CD4-positive, alpha-beta T cell treated with Interleukin-2 at 100 ng/mL for 4 hours (primary cell): Measurements from ENCODE around the gene HSPB2.
A peak's percentile ranks its signal among the peaks of the same experiment; 100 is the strongest.

Experiments
- DNase-seq: peaks from one replicate; pipeline ENCODE4 v3.0.0-alpha.2; 2020; ENCODE audit warnings: low spot score

The HSPB2 gene

DNA sequence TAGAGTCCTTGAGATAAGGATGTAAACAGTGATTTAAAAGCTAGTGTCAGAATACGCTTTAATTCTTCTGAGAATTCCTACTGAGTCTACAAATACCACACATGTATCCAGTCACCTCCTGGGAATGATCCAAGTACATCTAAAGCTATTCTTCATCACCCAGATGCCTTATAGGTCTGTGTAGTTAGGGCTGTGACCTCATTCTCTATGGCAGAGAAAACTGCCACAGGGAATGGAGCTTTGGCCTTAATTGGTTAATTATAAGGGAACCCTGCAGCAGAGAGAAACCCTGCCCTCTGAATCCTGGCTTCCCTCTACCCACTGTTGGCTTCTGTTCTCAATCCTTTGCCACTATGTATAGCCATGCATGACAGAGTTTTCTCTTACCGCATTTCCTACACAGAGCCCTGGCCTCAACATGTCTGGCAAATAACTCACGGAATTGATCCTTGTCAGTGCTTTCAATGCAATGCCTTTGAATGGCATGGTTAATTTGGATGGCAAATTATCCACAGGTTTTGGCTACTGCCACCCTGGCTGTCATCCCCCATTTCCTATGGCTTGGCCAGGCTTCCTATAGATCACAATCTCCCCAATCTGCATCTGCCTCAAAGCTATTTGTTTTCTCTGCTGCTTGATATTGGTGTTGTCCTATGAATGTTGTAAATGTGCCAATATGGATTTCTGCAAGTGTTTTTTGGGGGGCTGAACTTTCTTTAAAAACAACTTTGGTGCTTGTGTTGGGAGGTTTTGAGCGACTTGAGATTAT, 27.5 kb downstream of the HSPB2 start:
- DNase-seq: no peak

DNA sequence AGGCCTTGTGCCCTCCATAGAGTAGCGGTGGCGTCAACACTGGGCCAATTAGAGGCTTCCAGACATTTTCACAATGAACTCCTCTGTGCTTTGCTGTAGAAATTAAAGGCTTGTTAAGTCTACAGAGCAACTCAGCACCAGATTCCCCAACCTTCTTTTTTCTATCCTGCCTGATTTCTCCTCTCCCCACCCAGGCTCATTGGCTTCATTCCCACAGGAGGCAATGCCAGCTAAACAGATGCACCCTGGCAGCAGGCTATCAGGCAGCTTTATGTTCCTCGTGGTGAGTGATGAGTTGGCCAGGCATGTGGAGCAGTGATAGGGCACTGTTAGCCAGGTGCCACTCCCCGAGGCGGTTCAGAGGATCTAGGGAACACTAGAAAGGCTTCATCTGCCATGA, 29.4 kb downstream of the HSPB2 start:
- DNase-seq: no peak

DNA sequence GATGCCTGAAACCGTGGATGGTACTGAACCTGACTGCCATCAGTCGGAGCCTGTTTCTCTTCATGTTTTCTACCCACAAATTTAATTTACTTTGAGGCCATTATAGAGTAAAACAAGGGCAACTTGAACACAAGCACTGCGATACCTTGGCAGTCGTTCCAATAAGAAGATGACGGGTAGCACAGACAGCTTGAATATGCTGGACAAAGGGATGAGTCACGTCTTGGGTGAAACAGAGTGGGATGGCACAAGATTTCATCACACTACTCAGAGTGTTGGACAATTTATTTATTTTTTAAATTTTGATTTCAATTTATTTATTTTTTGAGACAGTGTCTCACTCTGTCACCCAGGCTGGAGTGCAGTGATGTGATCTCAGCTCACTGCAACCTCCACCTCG, 30.3 kb downstream of the HSPB2 start:
- no peak for DNase-seq

DNA sequence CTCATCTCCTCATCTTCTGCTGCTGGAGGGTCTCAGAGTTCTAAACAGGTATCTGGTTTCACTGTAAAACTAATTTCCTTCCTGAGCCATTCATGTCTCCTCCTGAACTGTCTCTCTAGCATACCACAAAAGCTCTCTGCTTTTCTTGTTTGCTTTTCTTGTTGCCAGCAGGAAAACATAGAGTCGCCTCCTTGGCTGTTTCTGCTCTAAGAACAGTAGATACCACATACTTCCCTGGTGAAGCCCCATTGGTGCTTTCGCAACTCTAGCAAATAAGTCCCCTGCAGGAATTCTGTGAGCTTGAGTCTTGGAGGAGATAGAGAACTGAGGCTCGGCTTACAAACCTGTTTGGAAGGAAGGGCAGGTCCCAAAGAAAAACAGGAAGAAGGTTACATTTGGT, 31.6 kb downstream of the HSPB2 start:
- peak; percentile 5 for DNase-seq

DNA sequence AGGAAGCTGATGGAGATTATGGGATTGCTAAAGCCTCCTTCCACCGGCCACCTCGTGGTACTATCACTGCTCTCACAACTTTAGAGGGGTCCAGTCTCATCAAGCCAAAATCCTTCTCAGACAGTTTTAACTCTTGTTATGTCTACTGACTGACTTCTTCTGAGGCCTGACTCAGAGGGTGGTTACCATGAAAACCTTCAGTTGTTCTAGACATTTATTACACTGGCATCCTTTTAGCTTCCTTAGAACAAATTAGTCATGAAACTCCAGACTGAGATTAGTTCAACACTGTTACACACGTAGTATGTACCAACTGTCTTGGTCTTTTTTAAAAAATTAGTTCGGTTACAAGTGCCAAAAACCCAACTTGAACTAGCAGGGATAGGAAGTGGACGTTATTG, 32.1 kb downstream of the HSPB2 start:
- DNase-seq: peak; percentile 35

DNA sequence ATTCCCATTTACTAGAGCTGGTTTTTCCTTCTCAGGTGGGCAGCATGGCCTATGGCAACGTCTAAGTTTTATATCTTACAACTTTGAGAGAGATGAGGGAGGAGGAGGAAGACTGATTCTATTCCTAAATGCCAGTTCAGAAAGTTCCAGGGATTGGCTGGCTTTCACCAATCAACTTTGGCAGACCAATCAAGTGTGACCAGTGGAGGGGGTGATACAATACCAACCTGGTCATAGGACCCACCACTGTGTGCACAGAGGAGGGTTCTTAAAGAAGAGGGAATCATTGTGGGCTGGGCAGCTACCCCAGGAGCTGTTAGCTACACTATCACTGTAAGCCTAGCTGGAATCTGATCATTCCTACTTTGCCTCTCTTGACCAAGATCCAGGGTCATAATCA, 32.7 kb downstream of the HSPB2 start:
- no peak for DNase-seq

DNA sequence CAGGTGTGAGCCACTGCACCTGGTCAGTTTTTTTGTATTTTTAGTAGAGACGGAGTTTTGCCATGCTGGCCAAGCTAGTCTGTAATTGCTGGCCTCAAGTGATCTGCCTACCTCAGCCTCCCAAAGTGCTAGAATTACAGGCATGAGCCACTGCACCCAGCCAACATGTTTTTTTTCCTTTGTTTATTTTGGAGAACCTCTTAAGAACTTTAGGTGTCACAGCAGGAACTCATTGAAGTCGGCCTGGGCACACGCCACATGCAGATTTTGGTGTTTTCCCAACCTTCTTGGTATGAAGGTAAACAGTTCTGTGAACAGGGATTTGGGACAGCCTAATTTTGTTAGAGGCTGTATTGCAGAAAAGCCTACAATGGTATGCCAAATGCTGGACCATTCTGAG, 34.0 kb downstream of the HSPB2 start:
- no peak for DNase-seq

DNA sequence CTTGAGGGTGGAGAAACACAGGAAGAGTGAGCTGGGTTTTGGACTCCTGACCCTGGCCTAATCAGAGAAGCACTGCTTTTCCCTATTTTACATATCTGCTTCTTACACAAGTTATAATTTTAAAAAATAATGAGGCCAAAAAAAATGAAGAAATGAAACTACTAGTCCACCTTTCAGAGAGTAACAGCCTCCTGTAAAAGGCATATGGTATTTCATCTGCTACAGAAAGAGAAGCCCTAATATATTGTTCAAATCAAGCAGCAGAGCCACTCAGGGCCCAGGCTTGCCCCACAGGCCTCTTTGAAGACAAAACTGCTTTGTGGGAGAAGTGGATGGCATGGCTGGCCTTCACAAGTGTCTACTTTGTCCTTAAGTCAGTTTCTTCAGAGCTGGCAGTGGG, 34.6 kb downstream of the HSPB2 start:
- no peak for DNase-seq

DNA sequence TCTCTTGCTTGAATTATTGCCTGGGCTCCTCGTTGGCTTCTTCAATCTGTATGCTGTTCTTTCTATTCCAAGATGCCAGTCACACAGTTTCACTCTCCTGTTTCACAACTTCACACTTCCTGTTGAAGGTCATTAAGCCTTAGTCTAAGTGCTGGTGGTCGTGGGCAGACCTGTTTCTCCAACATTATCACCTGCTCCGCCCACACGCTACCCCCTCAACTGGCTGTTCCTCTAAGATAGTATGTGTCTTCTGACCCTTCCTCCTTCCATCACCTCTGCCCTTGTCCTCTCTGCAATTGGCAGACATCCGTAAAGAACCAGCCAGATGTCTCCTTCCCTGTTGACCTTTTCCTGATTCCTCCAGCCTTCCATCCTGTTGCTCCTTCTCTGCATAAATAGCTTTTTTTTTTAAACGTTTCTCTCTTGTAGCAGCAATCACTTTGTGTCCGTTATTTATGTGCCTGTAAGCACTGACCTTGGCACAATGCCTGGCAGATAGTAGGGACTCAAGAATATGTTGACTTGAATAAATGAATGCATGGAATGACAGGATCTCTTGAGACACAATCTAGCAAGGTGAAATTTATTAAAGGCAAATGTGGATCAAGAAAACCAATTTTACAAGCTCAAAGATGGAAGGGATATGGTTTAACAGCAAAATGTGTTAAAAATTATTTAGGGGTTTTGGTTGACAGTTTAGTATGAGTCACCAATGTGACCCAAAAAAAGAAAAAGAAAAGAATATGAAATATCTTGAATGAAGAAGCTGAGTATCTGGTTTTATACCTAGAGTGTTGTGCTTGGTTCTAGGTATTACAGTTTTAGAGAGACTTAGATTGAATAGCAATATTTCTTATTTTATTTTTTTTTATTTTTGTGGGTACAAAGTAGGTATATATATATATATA, 37.2 kb downstream of the HSPB2 start:
- no peak for DNase-seq

DNA sequence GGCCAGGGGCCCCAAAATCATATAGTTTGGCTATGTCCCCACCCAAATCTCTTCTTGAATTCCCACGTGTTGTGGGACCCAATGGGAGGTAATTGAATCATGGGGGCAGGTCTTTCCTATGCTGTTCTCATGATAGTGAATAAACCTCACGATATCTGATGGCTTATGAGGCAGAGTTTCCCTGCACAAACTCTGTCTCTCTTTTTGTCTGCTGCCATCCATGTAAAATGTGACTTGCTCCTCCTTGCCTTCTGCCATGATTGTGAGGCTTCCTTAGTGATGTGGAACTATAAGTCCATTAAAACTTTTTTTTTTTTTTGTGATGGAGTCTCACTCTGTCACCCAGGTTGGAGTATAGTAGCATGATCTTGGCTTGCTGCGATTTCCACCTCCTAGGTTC, 39.0 kb downstream of the HSPB2 start:
- no peak for DNase-seq

DNA sequence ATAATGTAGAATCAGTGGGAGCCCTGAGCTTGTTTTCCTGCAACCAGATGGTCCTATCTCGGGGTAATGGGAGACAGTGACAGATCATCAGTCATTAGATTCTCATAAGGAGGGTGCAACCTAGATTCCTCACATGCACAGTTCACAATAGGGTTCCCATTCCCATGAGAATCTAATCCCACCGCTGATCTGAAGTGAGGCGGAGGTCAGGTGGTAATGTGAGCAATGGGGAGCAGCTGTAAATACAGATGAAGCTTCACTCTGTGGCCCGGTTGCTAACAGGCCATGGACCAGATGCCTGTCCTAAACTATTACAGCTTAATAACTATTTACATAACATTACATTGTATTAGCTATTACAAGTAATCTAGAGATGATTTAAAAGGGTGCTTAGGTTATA, 41.6 kb downstream of the HSPB2 start:
- no peak for DNase-seq

DNA sequence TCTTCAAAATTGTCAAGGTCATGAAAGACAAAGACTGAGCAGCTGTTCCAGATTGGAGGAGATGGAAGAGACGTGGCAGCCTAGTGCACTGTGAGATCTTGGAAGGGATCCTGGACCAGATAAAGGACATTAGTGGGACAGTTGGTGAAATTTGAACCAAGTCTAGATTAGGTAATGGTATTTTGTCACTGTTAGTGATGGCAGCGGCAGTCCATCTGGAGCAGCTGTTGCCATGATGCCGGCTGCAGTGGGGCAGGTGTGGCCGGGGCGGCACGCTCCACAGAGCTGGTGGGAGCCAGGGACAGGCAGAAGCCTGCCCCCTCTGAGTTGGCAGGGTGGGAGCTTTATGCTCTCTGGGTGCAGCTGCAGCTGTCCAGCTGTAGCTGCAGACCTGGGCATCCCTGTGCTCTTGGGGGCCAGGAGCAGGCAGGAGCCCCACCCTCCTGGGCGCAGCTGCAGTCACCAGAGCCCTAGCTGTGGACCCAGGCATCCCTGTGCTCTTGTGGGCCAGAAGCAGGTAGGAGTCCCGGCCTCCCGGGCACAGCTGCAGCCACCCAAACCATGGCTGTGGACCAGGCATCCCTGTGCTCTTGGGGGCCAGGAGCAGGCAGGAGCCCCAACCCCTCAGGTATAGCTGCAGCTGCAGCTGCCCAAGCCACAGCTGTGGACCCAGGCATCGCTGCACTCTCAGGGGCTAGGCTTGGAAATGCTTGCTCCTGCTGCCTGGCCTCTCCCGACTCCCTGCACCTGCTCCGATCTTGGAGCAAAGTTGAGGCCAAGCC, 45.3 kb downstream of the HSPB2 start:
- DNase-seq: no peak

DNA sequence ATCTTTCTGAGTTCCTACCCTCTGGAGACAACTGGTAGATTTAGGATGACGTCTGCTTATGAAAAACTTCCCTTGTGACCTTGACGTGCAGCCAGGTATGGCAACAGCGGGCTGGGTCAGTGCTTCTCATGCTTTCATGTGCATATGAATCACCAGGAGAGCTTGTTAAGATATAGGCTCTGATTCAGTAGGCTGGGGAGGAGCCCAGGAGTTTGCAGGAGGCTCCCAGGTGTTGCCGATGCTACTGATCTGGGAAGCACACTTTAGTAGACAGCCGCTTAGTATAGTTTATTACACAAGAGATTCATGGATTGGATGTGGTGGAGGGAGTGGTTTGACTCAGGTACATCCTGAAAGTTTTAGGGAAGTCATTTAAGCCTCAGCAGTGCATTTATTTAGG, 48.4 kb downstream of the HSPB2 start:
- no peak for DNase-seq

DNA sequence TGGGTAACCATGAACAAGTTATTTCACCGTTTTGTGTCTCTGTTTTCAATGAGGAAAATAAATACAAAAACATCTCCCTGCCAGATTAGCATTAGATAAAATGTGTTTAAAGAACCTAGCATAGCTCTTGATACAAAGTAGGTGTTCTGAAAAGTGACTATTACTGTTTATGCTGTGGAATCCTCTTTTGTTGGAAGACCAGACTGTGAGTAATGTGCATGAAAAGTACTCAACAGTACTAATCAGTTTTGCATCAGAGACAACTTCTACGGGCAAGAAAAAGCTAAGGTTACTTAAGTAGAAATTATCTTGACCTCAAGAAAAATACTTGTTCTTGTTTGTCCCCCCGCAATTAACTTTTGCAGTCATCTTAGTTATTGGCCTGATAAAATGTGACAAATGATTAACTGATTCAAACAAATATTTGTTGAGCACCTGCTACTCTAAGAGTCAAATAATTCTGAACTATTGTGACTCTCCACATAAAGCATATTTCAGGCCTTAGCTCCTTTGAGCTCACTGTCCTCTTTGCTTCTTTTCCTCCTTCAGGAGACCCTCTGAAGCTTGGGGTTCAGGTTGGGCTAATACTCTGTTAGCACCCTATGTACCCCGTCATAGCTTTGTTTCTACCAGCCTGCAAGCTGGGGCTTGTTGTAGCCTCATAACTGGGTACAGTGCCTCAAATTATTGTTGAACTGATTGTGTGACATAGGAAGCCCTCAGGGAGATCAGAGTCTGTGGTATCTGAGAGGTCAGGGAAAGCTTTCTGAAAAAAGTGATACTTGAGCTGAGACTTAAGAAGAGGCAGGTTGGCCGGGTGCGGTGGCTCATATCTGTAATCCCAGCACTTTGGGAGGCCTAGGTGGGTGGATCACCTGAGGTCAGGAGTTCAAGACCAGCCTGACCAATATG, 49.1 kb downstream of the HSPB2 start:
- DNase-seq: no peak
